ENCODE data around the gene C12orf60.
"Not testable (repeated sequence)": the region's sequence is repeated elsewhere in the genome, so short reads cannot be mapped to it uniquely, and the experiment has no call there.

Gene C12orf60, protein sequence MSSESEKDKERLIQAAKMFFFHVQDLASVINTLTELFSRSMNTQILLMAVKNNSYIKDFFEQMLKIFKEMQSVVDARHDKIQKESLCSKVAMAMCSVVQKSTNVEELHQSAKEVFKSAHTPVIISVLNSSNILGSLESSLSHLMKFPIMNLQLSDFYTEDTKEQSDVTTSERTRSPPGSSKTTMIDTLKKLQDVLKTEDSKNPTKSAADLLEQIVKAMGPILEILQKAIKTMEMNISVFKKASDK

DNA sequence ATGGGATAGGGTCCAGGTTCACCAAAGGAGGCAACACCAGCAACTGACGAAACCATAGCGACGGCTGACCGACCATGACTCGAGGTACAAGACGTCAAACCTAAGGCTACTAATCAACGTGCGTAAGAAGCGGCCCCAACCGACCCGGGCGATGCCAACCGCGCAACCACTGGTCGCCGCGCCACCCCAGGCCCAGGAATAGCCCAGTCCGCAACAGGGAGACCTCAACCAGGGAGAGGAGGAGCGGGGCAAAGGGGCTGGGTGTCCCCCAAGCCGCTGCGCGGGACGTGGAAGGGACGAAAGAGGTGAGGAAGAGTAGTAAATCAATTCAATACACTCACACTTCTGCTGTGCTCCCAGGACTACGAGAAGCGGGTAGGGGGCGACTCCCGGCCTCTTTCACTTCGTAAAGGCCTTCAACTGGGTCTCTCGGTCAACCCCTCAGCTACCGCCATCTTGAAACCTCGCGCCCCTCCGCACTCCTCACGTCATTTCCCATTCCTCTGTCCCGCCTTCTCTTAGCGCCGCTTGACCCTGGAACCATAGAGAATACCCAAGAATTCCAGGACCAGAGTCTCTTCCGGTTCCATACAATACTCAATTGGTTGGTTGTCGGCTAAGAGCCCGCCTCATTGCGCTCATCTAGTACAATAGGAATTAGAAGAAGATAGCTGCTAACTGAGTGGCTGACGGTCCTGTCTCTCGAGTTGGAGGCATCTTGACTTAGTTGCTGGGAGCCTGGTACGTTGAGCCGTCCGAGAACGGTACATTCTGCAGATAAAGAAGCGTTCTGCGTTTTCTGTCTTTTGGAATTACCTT is at the start of gene C12orf60, which contains the start of gene WBP11:
TSS of gene C12orf60 (plus strand) at position 660 of the 819 bp plus-strand sequence. CDS start 19,266 bp downstream, outside the sequence.
TSS of gene WBP11 (minus strand) at position 468 of the 819 bp plus-strand sequence. CDS start 2,095 bp downstream, outside the sequence.
- peak; percentile 98 for DNase-seq

- DNase-seq = no peak
These were observed 46.9 kb upstream of the C12orf60 start for GRCh38 chr12:14756334-14757143.

GRCh38 chr12:14759711-14760280 is 43.7 kb upstream of the C12orf60 start:
- not testable (repeated sequence) for DNase-seq

GRCh38 chr12:14765398-14765797 is 38.1 kb upstream of the C12orf60 start:
- no peak for DNase-seq

DNA sequence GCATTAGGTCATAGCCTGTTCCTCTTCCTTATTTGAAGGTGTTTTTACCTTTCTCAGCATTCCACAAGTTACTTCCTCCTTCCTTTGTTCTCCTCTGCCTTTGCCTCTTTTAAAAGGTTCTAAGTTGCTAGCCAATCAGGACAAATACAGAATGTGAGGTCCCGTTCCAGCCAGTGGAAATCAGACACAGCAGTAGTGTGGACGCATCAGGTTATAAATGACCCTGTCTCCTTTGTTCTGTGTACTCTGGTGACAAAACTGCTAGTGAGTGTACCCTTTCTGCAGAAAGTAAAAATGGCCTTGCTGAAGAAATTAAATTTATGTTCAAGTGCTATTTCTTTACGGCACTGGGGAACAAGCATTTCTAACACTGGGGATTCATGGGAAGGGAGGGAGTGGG is 37.5 kb upstream of the C12orf60 start:
- not testable (repeated sequence) for DNase-seq

DNA sequence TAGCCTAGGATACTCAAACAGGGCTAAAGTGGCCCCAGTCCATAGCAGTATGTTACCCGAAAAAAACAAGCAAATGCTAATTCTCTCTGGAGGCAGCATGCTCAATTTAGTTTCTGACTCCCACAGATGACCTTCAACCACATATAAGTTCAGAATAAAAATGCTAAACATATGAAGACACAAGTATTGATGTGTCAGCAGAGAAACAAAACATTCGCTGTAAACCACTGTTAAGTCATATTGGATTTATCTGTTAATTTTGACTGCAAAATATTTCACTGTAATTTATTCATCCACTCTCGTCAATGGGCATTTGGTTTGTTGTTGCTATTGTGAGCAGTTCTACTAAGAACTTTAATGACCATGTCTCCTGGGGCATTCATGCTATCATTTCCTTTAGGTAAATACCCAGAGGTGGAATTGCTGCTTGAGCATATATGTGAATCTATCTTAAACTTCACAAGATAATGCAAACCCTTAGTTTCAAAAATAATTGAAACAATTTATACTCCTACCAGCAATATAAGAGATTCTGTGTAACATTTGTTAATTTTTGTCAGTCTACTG is 36.7 kb upstream of the C12orf60 start:
- DNase-seq = no peak

GRCh38 chr12:14767617-14768016 is 35.9 kb upstream of the C12orf60 start:
- no peak for DNase-seq

DNA sequence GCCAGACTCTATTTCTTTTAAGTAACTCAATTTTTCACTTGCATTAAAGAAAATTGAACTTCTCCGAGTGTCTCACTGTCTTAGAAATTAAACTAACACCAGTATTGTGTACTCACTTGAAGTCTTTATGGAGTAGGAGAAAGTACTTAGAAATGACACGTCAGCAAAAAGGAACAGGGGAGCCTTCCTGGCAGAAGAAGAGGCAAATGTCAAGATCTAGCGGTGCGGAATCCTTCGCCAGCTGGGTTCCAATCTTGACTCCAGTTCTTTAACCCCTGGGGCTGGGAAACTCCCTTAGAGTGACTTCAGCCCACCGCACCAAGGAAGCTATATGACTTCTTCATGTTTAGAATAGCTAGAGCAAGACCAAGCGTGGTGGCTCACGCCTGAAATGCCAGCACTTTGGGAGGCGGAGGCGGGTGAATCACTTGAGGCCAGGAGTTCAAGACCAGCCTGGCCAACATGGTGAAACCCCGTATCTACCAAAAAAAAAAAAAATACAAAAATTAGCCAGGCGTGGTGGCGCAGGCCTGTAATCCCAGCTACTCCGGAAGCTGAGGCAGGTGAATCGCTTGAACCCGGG is 34.6 kb upstream of the C12orf60 start:
- no peak for DNase-seq

DNA sequence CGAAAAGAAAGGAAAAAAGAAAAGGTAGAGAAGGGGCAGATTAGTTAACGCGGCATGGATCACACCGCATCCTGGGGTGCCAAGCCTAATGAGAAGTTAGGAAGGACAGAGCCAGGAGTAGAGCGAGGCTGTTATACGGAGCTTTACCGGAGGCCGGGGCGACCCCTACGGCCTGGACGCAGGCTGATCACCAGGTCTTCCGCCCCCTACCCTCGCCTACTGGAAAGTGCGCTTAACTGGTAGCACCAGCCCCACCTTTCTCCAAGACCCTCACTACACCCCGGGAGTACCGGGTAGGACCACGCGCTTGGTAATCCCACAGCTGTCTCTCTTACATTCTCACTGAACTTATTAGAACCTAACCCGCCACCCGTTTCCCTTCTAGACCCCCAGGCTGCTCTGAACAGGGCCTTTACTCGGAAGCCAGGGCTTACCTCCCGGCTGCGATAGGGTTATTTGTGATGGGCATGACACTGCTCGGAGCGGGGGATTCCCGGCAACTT is 34.0 kb upstream of the C12orf60 start:
- DNase-seq = no peak

DNA sequence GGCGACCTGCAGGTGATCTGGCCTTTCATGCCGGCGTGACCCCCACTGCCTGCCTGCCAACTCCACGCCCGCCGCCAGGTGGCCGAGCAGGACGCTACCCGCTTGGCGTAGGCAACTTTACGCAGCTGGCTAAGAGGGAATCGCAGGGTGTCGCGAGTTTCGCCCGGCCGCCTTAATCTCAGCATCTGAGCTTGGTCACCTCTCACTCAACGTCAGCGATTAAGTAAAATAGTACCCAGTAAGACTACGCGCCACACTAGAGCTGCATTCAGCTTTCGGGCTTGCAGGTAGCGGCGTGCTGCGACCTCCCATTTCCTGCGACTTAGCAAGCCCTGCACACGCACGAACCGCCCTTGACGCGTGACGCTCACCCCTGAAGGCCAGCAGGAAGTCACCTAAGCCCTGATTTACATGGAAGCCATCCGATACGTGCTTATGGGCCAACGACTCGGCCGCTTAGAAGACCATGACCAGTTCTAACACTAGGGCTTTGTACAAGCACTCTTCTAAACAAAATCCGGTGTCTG is 33.4 kb upstream of the C12orf60 start:
- peak; percentile 52 for DNase-seq

DNA sequence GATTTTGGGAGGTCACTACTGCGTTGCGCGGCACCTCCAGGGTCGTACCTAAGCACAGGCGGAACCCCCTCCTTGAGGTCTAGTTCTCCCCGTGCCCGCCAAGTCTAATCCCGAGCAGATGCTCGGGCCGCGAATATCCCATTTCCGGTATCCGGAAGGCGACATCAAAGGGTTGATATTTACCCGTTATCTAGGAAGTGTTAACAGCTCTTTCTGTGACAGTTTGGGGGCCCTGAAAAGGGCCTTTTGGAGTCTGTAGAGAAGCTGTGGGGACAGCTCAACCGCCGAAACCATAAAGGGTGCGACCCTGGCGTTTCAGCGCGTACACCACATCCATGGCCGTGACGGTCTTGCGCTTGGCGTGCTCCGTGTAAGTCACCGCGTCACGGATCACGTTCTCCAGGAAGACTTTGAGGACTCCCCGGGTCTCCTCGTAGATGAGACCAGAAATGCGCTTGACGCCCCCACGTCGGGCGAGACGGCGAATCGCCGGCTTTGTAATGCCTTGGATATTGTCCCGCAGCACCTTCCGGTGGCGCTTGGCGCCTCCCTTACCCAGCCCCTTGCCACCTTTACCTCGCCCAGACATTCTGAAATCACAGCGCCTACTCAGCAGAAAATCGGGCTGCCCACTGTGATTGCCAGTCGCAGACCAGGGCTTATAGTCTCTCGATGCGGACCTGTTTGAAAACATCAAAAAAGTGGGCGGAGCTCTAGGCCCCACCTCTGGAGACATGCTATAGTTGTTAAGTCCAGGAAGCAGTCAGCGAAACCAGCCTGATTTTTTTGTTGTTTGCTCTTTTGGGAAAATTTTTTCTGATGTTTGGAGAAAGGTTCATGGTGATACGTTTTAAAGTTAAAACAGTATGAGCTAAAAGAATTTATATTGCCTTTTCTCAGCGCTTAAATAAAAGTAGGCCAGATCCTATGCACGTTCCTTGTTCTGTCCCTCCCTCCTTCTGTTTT is 32.7 kb upstream of the C12orf60 start:
- DNase-seq = peak; percentile 38

GRCh38 chr12:14771651-14772137 is 31.8 kb upstream of the C12orf60 start:
- no peak for DNase-seq

- DNase-seq = no peak
These were observed 30.5 kb upstream of the C12orf60 start for GRCh38 chr12:14772946-14773345.

DNA sequence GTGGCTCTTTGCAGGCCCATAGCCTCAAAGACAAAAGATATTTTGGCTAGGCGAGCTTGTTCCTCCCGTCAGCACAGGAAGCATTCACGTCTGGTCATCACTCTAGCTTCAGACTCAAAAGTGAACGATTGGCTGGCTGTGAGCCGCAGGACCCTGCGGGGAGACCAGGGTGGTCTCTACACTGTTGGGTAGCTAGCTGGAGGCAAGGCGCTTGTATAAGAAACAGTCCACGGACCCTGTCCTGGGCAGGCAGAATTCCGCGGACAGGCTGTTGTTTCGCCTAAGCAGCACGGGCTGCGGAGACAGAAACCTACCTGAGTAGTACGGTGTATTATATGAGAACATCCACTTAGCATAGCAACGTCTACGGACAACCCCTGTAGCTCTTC is 29.8 kb upstream of the C12orf60 start:
- no peak for DNase-seq

DNA sequence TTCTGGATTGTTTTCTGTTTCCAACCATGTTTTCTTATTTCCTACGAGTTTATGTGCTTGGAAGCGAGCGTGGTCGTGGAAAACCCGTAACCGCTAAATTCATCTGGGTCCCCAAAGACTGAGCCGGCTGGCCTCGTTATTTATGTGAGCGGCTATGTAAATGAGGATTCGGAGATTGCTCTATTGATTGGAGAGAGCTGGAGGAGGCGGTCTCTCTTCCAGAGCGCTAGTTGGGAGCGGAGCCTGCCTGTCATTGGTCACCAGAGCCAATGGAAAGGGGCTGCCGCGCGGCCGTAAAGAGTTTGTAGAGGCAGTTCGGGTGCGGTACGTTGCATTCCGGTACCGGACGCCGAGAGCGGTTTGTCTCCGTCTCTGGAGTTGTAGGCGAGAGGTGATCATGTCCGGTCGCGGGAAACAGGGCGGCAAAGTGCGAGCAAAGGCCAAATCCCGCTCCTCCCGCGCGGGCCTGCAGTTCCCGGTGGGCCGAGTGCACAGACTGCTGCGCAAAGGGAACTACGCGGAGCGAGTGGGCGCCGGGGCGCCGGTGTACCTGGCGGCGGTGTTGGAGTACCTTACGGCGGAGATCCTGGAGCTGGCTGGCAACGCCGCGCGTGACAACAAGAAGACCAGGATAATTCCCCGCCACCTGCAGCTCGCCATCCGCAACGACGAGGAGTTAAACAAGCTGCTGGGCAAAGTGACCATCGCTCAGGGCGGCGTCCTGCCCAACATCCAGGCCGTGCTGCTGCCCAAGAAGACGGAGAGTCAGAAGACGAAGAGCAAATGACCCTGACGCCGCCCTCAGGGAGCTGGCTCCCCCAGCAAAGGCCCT is 29.2 kb upstream of the C12orf60 start:
- DNase-seq = no peak

DNA sequence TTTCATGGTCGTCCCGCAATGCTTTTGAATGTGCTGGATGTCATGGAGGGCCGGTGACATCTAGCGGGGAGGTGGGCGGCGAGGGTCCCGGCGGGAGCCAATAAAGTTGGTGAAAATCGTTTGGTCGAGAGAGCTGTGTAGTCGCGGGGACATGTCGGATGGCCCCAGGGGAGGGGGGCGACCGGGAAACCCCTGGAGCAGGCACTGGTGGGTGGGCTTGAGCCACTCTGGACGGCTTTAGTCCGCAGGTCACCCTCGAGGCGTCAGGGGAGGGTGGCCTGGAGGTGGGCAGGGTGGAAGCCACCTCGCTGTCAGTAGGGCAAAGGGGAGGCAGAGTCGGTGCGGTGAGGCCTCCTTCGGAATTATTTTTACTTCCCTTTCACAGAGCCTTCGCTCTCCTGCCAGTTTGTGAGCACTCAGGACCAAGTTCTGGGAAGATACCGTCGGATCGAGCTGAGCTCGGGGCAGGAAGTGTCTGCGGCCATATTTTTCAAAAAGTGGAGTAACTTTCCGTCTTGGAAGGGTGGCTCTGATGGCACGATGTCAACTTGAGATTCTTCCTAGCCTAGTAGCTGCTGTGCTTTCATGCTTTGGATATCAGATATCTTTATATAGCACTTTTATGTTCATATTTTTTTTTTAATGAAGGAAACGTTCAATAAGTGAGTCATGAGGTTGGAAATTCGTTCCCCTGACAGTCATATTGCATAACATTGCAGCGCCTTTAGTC is 28.4 kb upstream of the C12orf60 start:
- no peak for DNase-seq

DNA sequence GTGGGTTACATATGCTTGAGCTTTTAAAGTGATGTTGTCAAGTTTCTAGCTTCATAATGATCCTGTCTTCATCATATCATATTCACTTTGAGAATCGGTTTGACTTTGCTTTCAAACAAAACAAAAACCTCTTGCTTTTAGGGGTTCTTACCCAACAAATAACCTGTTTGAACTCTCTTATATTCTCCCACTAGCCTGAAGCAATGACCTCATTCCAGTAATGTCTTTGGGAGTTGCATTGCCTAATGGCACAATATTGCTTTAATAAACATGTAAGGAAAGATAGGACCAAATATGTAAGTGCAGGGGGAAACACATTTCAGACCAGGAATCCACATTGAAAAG is 27.9 kb upstream of the C12orf60 start:
- DNase-seq = no peak

DNA sequence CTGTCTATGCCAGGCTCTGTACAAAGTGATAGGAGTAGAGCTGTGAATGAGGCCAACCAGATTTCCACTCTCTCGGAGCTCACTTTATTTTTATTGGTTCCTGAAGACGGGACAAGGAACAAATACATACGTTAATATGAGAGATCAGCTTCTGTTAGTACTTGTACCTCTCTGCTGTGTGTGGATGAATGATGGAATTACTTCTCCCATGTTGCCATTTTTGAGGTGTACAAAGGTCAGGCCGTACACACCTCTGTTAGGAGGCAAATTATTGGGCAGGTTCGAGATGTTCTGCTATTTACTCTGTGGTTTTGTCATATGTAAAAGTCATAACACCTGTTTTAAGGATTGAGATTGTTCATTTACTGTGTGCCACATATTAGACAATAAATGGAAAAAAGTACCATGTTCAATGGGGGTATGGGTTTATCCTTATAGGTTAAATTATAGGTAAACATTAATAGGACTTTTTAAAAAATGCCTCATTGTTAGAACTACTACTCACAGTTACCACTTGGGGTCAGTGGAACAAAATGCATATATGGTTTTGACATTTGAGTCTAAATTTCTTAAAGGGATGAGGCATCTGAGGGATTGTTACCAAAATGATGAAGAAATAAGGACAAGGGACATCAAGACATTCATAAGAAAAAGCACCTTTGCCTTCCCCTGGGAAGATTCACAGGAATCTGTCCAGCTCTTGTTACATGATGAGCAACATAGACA is 27.1 kb upstream of the C12orf60 start:
- DNase-seq = no peak

Measured in DMS 273 treated with DMSO at 0.1 percent for 48 hours (cell line).